Ascending aorta (tissue), 2 donors: ENCODE results near the gene HBD. TPM values are rescaled to one million over a fixed set of nuclear protein-coding genes. Genes with fewer than 3 reads are reported as not detected.

Experiments
- DNase-seq, 2 donors: peaks; one replicate each; pipeline ENCODE4 v3.0.0-alpha.2; 2019; ENCODE audit warnings: low spot score in 2 of 2
- H3K27ac ChIP-seq, 2 donors: fragments of 200-600 bp; sonication (generic); one replicate each; pipeline ENCODE4 v1.5.1; 2016 to 2017; ENCODE audit warnings: mild to moderate bottlenecking in 1 of 2
- H3K27me3 ChIP-seq: fragments of 200-600 bp; sonication (generic); one replicate; pipeline ENCODE4 v1.5.1; 2017
- H3K36me3 ChIP-seq, 2 donors: fragments of 200-600 bp; sonication (generic); one replicate each; pipeline ENCODE4 v1.5.1; 2016
- H3K4me1 ChIP-seq, 2 donors: fragments of 200-600 bp; sonication (generic); one replicate each; pipeline ENCODE4 v1.5.1; 2016 to 2017; ENCODE audit warnings: mild to moderate bottlenecking in 1 of 2
- H3K4me3 ChIP-seq, 2 donors: fragments of 200-600 bp; sonication (generic); one replicate each; pipeline ENCODE4 v1.5.1; 2016 to 2017; ENCODE audit warnings: mild to moderate bottlenecking in 1 of 2
- H3K9me3 ChIP-seq, 2 donors: fragments of 200-600 bp; sonication (generic); one replicate each; pipeline ENCODE4 v1.5.1; 2016
- CTCF ChIP-seq, 3 experiments: fragments of 200-600 bp in 2 of 3; fragments of 450-650 bp in 1 of 3; sonication (generic) in 2 of 3; IDR thresholded peaks; one replicate each; pipeline ENCODE4 v1.5.1; 2016 to 2019; ENCODE audit warnings: antibody characterized with exemption in 3 of 3, mild to moderate bottlenecking in 1 of 3, moderate library complexity in 1 of 3
- intact Hi-C: fragments of 100-400 bp; cut with DNase I; formaldehyde crosslinking; loops from one replicate; pipeline ENCODE4 v1.15.1; 2023
- total RNA-seq: library from RNA; depleted of rRNA; stranded (reverse); fragments of >200 nt; gene quantifications from one replicate; pipeline ENCODE4 v1.1.0, GENCODE V29; 2016

The HBD gene
- total RNA-seq, 1 donor from 2014 or later, result not detected

GRCh38 chr11:5192738-5193137 is 41.5 kb downstream of the HBD start:
- no peaks in the 10 kb centered on the region for H3K36me3 ChIP-seq
- no peak overlapping the region for H3K27ac ChIP-seq
- intact Hi-C loops, result no loop called here
- H3K4me3 ChIP-seq, result no peak overlapping the region
- no peak for TF ChIP-seq CTCF (IDR thresholded peaks at IDR 0.05)
- DNase-seq, result no peak
- H3K9me3 ChIP-seq, result no peaks in the 10 kb centered on the region
- H3K27me3 ChIP-seq, result no peaks in the 10 kb centered on the region
- no peaks in the 10 kb centered on the region for H3K4me1 ChIP-seq

- intact Hi-C loops, result no loop called here
- no peak overlapping the region for H3K27ac ChIP-seq
- H3K4me3 ChIP-seq, result no peak overlapping the region
- H3K27me3 ChIP-seq, result no peaks in the 10 kb centered on the region
- no peaks in the 10 kb centered on the region for H3K9me3 ChIP-seq
- DNase-seq, result no peak
- TF ChIP-seq CTCF (IDR thresholded peaks at IDR 0.05), result no peak
- H3K4me1 ChIP-seq, result no peaks in the 10 kb centered on the region
- H3K36me3 ChIP-seq, result no peaks in the 10 kb centered on the region
Observed at GRCh38 chr11:5188201-5188600, 46.1 kb downstream of the HBD start.

Other genes with a start within 250 kb of the HBD start
- gene OR51L1, start 239.6 kb downstream of the HBD start, total RNA-seq, result not detected
- gene OR52J3, start 188.0 kb downstream of the HBD start, total RNA-seq, result not detected
- not detected for gene OR52E2, start 174.9 kb downstream of the HBD start, total RNA-seq
- gene OR52E1, start 164.9 kb downstream of the HBD start, total RNA-seq, result not detected
- gene OR52A5, start 96.1 kb downstream of the HBD start, total RNA-seq, result not detected
- gene OR52A1, start 79.7 kb downstream of the HBD start, total RNA-seq, result not detected
- not detected for gene OR51V1, start 33.8 kb downstream of the HBD start, total RNA-seq
- 1,146 TPM for gene HBB, start 7.4 kb downstream of the HBD start, total RNA-seq
- not detected for gene HBG1, start 15.4 kb upstream of the HBD start, total RNA-seq
- not detected for gene HBG2, start 20.3 kb upstream of the HBD start, total RNA-seq
- not detected for gene HBE1, start 35.5 kb upstream of the HBD start, total RNA-seq
- not detected for gene OR51B4, start 67.5 kb upstream of the HBD start, total RNA-seq
- not detected for gene OR51B2, start 89.8 kb upstream of the HBD start, total RNA-seq
- gene OR51B5, start 109.0 kb upstream of the HBD start, total RNA-seq, result not detected
- gene OR51B6, start 117.0 kb upstream of the HBD start, total RNA-seq, result not detected
- not detected for gene OR51M1, start 149.3 kb upstream of the HBD start, total RNA-seq
- not detected for gene OR51Q1, start 187.6 kb upstream of the HBD start, total RNA-seq
- gene OR51I1, start 207.0 kb upstream of the HBD start, total RNA-seq, result not detected
- not detected for gene OR51I2, start 214.8 kb upstream of the HBD start, total RNA-seq